Inflammatory macrophage treated with lipopolysaccharide for 4 hours (primary cell): Measurements from ENCODE around the gene IRF2BP2.
A peak's percentile ranks its signal among the peaks of the same experiment; 100 is the strongest.

Source experiments
- DNase-seq: peaks from one replicate; pipeline ENCODE4 v3.0.0-alpha.2; 2020

The IRF2BP2 gene

DNA sequence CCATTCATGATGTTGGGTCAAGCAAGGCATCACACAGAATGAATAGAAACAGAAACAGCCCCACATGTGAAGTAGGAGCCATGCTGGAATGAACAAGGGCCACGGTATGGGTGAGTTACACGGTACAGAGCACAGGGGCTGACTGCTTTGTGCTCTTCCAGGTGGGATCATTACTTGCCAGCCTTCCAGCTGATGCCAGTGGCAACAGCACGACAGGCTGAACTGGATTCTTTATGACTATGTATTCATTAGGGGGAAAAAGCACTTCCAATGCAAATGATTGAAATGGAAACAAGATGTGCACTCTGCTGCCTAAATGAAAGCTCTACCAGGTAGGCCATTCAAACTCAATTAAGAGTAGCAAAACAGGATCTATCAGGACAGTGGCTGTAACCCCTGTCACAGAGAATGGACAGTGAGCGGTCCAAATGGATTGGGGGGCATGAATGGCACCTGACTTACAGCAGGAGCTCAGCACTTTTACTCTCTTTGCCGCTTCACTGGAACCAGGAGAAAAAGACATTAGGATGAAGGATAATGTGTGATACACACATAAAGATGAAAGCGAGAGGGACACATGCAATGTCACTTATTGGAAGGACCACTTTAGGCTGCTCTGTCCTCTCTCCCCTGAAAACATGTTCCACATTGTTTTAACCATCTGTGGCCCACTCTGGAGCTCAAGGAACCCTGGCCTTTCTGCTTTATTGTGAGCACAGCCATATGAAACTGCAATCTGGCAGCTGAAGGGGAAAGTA, 23.4 kb upstream of the IRF2BP2 start:
- no peak for DNase-seq

DNA sequence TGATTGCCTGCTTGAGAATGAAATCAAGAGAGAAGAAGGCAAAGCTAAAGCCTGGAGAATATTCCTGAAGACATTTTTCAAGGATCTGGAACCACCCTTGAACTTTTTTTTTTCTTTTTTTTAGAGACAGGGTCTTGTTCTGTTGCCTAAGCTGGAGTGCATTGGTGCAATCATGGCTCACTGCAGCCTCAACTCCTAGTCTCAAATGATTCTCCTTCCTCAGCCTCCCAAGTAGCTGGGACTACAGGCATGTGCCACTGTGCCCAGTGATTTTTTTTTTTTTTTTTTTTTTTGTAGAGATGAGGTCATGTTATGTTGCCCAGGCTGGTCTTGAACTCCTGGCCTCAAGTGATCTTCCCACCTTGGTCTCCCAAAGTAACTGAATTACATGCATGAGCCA, 22.2 kb upstream of the IRF2BP2 start:
- DNase-seq, result no peak

DNA sequence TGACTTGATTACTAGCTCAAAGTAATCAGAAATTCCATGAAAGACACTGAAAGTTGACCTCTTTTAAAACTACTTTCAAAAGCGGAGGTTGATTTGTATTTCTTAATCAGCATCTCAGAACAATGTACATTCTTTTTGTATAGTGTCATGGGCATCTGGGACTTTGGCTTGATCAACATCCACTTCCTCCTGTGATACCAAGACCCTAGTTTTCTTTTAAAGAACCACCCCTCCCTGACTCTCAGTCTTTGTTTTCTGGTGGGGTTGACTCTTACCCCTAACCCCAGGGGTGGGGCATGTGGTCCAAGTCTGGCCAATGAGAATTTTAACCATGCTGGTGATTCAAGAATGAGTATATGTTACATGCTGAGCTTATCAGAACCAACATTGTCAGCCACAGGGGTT, 21.7 kb upstream of the IRF2BP2 start:
- no peak for DNase-seq

DNA sequence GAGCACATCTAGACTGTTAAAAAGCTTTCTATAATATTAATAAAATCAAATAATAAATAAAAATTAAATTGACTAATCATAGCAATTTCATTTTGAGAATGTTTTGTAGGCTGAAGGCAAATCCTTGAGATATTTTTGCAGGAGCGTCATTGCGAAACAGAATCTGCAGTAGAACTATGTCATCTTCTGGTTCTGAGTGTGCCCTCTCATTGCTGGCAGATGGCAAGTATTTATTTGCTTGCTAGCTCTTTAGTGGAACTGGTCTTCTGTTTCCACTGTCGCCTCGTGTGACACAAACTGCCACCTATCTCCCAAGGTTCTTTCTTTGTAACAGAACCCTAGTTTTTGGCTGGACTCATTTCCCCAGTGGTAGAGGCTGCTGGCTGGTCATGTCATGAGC, 19.0 kb upstream of the IRF2BP2 start:
- DNase-seq, result no peak

DNA sequence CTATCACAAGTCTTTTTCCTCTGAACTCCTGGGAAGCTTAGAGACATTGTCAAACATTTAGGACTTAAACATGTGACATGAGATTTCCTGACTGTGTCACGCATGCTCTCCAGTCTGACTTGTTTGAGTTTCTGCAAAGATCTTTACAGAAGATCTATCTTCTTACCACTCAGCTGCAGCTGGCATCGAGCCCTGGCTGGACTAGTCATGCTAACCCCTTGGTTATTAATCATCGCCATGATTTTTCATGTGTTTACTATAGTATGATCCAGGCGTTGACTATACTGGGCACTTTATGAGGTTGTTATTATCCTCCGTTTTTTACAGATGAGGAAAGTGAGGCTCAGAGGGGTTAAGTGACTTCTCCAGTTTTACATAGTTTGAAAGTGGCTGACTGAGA, 18.1 kb upstream of the IRF2BP2 start:
- DNase-seq, result no peak

DNA sequence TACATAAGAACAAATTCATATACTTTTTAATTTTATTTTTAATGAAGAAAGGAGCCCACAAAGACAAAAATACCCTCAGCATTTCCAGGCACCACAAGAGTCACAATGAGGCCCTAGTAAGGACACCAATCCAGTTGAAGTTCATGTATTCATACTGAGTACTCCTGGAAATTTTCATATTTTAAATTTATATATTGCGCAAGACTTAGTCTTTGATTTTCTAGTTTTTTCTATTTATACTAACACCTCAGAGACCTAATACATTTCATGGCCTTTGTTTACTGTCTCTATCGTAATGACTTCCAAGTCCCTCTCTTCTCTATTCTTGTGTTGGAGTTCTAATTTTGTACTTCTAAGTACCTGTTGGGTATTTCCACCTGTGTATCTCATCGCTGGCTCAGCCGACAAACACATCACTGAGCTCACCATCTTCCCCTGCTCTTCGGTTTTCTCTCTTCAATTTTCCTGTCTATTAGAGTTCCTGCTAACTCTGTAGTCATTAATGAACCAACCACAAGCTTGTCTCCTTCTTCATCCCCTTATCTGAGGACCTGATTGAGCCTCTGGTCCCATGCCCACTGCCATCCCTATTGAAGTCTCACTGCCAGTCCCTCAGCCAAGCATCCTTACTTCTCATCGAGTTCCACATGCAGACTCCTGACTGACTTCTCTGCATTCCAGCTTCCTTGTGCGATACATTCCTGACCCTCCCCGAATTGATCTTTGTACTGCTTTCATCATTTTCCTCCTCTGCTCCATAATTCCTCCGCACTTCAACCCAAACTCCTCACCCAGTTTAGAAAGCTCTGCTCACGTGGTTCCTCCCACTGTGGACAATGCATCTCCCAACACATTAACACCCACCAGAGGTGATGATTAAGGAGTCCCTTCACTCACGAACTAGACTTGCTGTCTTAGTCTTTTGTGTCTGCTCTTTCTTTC, 17.3 kb upstream of the IRF2BP2 start:
- no peak for DNase-seq

DNA sequence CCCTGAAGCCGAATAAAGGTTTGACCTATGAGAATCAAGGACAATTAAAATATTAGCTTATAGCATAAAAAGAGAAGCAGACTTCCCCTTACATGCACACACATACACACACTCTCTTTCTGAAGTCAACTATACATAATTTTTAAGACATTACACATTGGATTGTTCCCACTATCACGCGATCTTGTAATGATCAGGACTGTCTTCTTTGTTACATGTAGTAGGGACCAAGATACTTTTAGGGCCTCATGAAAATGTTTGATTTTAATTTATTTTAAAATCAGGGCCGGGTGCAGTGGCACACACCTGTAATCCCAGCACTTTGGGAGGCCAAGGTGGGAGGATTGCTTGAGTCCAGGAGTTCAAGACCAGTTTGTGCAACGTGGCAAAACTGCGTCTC, 16.4 kb upstream of the IRF2BP2 start:
- DNase-seq, result no peak

DNA sequence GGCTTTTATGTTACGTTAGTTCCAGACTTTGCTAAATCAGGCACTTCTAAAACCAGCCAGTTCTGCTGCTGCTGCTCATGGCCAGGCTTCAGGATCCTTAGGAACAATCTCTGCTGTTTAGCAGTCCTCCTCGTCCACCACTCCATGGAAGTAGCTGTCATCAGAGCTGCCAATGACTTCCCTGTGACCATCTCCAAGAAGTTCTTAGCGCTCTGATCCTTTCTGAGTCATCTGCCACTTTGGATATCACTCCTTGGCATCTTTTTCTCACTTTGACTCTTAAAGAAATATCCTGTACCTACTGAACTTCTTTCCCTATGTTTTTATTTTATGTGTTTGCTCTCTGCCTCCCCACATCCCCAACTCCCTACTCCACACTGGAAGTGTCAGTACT, 14.7 kb upstream of the IRF2BP2 start:
- DNase-seq, result no peak

DNA sequence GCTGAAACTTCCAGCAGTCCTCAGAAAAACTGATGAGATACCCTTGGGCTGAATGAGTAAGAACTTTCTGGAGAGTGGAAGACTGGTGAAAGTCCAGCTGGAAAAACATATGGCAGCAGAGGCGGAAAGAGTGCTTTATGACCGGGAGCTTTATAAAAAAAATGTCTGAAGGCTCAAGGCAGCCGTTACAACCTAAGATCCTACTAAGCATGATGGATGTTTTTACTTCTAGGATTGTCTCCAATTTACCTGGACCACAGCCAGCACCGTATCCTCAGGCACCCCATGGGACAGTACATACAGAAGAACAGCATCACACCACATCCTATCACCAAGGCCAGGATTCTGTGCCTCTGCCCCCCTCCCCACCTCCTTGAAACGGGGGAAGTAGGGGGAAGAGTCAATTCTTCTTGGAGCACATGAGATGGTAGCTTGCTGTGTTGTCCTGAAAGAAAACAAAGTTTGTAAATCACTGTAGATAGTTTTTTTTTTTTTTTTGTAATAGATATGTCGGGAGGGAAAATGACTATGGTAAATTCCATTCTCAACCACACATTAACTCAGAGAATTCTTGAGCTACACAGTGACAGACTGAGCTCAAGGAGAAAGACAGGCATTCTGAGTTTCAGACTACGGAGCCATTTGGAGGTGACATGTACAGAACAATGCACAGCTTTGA, 11.8 kb upstream of the IRF2BP2 start:
- DNase-seq, result no peak

DNA sequence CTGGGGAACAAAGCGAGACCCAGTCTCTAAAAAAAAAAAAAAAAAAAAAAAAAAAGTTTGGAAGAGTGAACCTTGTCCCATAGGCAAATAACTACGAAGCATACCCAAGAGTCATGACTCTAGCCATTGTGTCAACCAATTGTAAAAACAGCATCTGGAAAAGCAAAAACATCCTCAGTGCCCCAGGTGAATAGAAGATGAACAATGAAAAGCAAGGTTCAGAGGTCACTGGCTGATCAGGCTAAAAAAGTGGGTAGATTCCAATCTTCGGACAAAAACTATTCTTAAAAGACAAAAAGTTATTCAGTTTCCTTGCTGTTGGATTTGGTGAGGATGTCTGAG, 11.1 kb upstream of the IRF2BP2 start:
- no peak for DNase-seq

DNA sequence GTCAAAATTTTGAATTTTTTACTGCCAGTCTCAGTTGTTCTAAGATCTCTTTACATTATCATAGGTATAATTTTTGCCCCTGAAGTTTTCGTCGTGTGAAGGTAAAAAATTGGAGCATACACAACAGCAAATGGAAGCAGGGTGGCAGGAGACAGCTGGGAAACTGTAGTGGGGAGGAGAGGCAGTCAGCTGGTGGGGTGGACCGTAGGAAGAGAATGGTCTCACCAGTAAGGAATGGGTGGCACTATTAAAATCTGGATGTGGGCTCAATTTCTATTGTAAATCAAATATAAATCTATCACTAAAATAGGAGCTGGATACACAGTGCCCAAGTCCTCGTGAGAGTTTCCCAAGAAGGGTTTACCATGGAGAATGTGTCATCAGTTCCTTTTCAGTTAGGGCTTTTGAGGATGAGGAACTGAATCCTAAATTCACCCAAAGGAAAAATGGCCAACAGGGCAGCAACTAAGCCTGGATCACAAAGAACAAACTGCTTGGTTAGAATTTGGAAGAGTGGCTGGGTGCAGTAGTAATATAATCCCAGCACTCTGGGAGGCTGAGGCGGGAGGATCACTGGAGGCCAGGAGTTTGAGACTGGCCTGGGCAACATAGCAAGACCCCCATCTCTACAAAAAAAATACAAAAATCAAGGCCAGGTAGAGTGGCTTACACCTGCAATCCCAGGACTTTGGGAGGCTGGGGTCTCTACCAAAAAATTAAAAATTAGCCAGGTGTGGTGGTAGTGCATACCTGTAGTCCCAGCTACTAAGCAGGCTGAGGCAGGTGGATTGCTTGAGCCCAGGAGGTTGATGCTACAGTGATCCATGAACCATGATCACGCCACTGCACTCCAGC, 10.5 kb upstream of the IRF2BP2 start:
- peak; percentile 87 for DNase-seq

DNA sequence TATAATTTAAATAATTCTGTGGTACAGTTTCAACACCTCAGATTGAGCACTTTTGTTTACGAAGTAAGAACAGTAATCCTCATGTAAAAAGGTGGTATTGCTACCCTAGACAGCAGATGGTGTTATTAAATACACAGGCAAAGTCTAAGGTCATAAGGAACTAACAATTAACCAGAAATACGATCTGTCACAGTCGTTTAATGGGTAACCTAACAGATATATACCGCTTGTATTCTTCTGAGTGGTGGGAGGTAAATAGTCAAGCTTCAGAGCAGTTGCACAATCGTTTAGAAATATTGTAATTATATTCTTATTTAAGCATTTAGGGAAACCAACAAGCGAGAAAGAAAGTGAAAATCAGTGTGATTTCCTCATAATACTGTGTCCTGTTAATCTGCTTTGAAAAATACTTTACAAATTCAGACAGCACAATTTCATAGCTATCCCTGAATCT, 9.8 kb upstream of the IRF2BP2 start:
- peak; percentile 94 for DNase-seq

DNA sequence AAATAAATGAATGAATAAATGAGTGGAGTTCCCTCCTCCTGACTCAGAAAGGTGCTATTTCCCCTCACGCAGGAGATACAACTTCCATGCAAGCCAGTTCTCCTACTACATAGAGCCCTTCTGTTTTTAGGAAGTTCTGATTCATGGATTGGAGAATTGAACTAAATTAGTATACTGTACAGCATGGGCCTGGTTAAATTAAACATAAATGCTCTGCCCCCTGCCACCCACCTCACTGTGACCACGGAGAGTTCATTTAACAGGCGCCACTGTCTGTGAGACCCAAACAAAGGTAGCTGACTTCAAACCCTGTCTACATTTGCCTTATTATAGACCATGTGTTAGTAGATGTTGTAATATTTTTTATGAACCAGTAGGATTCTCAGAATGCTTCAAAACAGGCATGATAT, 9.1 kb upstream of the IRF2BP2 start:
- no peak for DNase-seq

DNA sequence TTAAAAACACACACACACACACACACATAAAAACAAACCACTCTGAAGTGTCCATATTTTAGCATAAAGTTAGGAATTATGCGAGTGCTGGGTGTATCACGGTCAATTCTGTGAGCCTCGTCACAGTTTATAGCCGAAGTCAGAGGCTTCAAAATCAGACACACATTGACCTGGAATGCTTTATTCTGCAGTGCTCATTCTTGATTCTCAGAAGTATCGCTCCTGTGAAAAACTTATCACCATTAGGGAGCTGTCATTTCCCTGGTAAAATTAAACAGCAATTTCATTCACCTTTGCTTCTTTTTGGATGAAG, 8.7 kb upstream of the IRF2BP2 start:
- DNase-seq, result no peak

DNA sequence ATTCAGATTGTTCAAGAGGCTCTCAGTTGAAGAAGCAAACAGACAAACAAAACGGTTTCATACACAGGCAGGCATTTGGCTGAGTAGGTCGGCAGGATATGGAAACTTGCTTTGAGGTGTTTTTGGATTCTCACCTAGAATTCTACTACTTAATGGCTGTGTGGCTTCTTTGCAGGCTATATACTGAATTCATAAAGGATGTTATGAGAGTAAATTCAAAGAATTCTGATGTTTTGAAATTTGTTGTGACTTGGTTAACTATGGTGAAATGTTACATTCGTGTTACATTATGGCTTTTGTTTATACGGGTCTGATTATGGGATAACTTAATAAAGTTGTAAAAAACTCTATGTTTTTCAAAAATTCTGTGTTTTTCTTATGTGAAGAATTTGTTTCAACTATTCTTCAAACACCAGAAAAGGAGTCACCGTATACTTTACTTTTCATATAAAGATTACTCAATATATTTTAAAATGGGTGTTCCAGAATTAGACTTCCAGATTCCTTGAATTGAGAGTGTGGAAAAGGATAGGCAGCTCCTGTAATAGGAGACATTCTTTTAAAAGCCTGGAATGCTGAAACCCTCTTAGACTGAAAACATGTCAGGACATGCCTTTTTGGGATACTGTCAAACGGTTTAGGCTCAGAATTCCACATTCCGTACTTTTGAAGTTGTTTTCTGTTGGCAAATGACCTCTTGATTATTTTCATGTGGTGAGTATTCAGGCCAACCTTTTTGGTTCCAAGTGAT, 8.2 kb upstream of the IRF2BP2 start:
- DNase-seq, result no peak

DNA sequence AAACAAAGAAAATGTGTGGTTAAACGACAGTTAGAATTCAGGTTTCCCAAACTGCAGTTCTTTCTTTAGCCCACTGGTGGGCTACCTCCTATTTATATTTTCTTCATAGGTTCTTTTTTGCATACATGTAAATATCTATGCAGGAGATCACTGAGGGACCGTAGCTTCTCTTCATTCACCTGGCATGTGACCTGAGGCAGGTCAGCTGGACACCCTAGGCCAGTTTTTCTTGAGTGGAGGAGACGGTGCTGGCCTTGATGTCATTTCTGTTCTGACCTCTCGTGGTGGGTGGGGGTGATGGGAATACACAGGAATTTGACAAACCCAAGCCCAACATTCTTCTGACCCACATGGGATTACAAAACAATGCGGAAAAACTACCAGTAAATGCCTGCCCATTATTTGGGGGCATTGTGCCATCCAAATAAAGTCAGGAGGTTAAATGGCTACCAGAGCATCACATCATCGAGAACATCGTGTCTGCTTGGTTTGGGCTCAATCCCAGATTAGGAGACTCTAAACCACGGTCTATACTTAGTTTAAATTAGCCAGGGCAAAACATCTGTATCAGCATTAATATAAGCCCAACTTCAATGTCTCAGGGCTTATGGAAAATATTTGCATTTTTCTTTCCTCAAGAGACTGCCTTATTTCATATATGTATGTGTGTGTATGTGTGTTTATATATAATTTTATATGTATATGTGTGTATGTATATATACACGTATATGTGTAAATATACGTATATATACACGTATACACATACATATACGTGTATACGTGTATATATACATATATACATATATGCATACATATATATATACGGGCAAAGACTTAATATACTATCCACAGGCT, 7.4 kb upstream of the IRF2BP2 start:
- no peak for DNase-seq

DNA sequence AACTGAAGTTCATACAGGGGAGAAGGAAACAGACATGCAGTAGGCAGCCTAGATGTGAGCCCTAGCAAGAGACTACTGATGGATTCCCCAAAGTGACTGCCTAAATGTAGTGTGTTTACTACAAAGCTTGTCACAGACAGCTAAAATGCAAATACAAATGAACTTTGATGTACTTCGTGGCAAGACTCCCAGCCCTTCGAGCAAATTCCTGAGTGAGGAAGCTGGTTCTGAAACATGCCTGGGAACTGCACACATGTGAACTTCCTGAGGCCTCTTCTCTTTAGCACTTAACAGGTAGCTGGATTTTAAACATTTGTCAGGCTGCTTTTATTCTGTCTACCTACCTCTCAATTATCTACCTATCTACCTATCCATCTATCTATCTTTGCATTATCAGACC, 6.7 kb upstream of the IRF2BP2 start:
- DNase-seq, result no peak

DNA sequence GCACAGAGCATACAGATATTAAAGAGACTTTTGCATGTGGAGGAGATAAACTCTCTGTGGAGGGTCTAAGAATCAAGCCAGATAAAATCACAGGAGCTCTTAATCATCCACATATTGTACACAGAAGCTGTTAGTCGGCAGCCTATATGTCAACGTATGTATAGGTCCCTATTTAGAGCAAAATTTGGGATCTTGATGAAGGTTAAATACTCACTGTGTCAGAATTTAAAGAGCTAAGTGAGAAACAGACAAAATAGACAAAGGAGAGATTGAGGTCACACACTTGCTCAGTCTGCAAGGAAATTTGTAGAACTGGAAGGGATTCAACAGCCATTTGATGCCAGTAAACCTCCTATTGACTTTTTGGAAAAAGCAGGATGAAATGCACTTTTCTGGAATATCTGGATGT, 4.1 kb upstream of the IRF2BP2 start:
- DNase-seq, result no peak

DNA sequence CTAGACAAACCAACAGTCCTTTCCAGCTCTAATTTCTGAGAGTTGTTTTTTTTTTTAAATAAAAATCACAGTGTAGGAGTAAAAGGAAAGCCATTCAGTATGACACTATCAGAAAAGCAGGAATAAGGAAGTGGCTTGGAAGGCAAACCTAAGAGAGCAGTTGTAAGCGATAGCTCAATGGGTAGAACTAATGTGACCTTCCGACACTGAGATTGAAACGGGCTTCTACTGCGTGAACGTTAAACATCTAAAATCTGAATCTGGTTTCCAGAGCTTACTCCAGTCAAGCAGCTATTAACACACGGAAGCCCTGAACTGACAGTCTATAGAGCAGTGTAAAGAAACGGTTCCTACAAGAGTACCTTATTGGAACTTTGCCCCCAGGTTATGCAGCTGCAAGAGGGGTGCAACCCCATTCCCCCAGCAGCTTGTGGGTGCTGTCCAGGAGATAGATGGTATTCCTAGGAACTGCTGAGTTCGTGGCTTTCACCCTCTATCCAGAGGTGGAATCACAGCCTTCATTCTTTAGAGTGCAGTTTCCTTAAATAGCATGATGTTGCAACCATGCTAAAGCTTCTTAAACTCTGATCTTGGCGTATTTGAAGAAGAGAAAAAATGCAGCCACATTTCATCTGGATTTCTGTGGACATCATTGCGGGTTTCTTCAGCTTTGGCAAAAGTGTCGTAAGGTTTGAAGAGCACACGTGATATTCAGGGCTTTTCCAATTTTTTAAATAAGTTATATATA, 3.3 kb upstream of the IRF2BP2 start:
- DNase-seq, result peak; percentile 83
